K562 treated with DMSO at 1 percent for 4 hours (cell line): Measurements from ENCODE around the gene LIN7A. TPM values are rescaled to one million over a fixed set of nuclear protein-coding genes. Genes with fewer than 3 reads are reported as not detected.

Experiments used
- total RNA-seq: library from RNA; unstranded; fragments of 300-600 nt; gene quantifications from 2 replicates; pipeline ENCODE4 v1.2.3, GENCODE V29; 2022; ENCODE audit not compliant: insufficient read depth

Gene LIN7A, protein sequence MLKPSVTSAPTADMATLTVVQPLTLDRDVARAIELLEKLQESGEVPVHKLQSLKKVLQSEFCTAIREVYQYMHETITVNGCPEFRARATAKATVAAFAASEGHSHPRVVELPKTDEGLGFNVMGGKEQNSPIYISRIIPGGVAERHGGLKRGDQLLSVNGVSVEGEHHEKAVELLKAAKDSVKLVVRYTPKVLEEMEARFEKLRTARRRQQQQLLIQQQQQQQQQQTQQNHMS
- total RNA-seq = not detected in 2 replicates

DNA sequence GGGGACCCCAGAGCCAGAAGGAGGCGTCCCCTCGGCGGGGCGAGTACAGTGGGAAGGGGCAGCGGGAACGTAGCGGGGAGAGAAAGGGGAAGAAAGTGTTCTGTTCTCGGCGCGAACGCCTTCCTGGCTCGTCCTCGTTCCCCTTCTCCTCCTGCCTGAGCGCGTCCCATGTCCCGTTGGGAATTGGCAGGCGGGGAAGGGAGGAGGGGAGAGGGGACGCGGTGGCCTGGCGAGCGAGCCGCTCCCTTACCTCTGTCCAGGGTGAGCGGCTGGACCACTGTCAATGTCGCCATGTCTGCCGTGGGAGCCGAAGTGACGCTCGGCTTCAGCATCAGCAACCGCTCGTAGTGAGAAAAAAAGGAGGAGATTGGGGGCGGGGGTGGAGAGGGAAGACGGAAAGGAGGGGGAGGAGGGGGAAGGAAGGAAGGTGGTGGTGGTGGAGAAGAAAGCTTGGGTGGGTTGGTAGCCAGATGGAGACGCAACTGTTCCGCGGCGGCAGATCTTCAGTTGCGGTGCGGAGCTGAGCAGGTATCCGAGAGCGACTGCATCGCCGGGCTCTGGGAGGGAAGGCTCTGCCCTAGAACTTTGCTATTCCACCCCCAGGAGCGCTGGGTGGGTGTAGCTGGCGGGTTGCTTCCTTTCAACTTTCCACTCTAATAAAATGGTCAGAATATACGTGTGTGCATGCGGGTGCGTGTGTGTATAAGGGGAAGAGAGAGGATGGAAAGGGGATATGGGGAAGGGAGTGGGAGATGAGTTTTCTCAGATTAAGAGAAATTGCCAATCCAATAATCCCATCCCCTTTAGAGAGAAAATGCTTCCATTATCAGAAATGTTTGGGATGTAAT, at the start of gene LIN7A:
TSS of gene LIN7A (minus strand) at position 544 of the 848 bp plus-strand sequence. CDS start at position 332, 212 bp downstream.

Other genes starting within 250 kb of the LIN7A start
- gene MYF6, start 230.3 kb downstream of the LIN7A start, total RNA-seq = not detected in 2 replicates
- gene MYF5, start 221.0 kb downstream of the LIN7A start, total RNA-seq = not detected in 2 replicates
- gene ACSS3, start 140.1 kb upstream of the LIN7A start, total RNA-seq = not detected in 2 replicates